Smooth muscle cell (in vitro differentiated cells): Measurements from ENCODE around the gene COG5. TPM values are rescaled to one million over a fixed set of nuclear protein-coding genes. Genes with fewer than 3 reads are reported as not detected.

Experiments
- DNase-seq: peaks from one replicate; lab custom pipeline; 2025; ENCODE audit not compliant: unreplicated experiment; lab: John Stamatoyannopoulos, UW
- H2AFZ ChIP-seq: fragments of 200-600 bp; sonication (generic); 2 replicates; pipeline ENCODE4 v1.6.0; 2016; ENCODE audit warnings: antibody characterized with exemption, low read depth, mild to moderate bottlenecking
- H3F3A ChIP-seq: fragments of 200-600 bp; sonication (generic); 2 replicates; pipeline ENCODE4 v1.6.0; 2017; ENCODE audit warnings: antibody characterized with exemption, low read depth
- H3K27ac ChIP-seq: fragments of 200-600 bp; sonication (generic); 2 replicates; pipeline ENCODE4 v1.5.1; 2016; ENCODE audit warnings: low read depth, mild to moderate bottlenecking
- H3K27me3 ChIP-seq: fragments of 200-600 bp; sonication (generic); 2 replicates; pipeline ENCODE4 v1.6.1; 2016; ENCODE audit warnings: low read depth, mild to moderate bottlenecking
- H3K36me3 ChIP-seq: fragments of 200-600 bp; sonication (generic); 2 replicates; pipeline ENCODE4 v1.5.1; 2016; ENCODE audit warnings: low read depth
- H3K4me1 ChIP-seq: fragments of 200-600 bp; sonication (generic); 2 replicates; pipeline ENCODE4 v1.5.1; 2016; ENCODE audit warnings: low read depth
- H3K4me2 ChIP-seq: fragments of 200-600 bp; sonication (generic); 2 replicates; pipeline ENCODE4 v1.6.0; 2016; ENCODE audit warnings: mild to moderate bottlenecking
- H3K4me3 ChIP-seq: fragments of 200-600 bp; sonication (generic); 2 replicates; pipeline ENCODE4 v1.5.1; 2016; ENCODE audit warnings: mild to moderate bottlenecking
- H3K79me2 ChIP-seq: fragments of 200-600 bp; sonication (generic); 2 replicates; pipeline ENCODE4 v1.6.0; 2016; ENCODE audit warnings: low read depth, mild to moderate bottlenecking
- H3K9ac ChIP-seq: fragments of 200-600 bp; sonication (generic); 2 replicates; pipeline ENCODE4 v1.6.0; 2016; ENCODE audit warnings: low read depth
- H3K9me3 ChIP-seq: fragments of 200-600 bp; sonication (generic); replicated peaks from 2 replicates; pipeline ENCODE4 v1.5.1; 2016; ENCODE audit warnings: low read depth
- H4K20me1 ChIP-seq: fragments of 200-600 bp; sonication (generic); 2 replicates; pipeline ENCODE4 v1.6.0; 2016; ENCODE audit warnings: low read depth
- CTCF ChIP-seq: fragments of 200-600 bp; sonication (generic); IDR thresholded peaks from 2 replicates; pipeline ENCODE4 v1.5.1; 2017; ENCODE audit warnings: borderline replicate concordance, mild to moderate bottlenecking, antibody characterized with exemption; ENCODE audit not compliant: insufficient read depth, poor library complexity, severe bottlenecking
- WGBS: methylation state at CpG from one replicate; pipeline ENCODE4 v1.1.7; 2016; ENCODE audit warnings: low lambda C conversion rate; 5-methylcytosine and 5-hydroxymethylcytosine counted together
- polyA plus RNA-seq: library from polyadenylated mRNA; unstranded; fragments of >200 nt; fragmentation: Nextera tagmentation; extraction: Ambion mirVana; gene quantifications from 2 replicates; pipeline ENCODE4 v1.2.1, GENCODE V29; 2016
- total RNA-seq: library from RNA; depleted of rRNA; stranded (reverse); fragments of >200 nt; gene quantifications from 2 replicates; pipeline ENCODE4 v1.2.3, GENCODE V29; 2014

Gene COG5
- total and polyA plus RNA-seq, 2 experiments from 2014 or later: 24.3 to 44.3 TPM

GRCh38 chr7:107313355-107313754 is 250.4 kb downstream of the COG5 start:
- Histone ChIP-seq H3K4me1 (no peaks in the 10 kb centered on the region), H3K9ac (no peak overlapping the region), H3K79me2 (no peaks in the 10 kb centered on the region), H3K4me3 (no peak overlapping the region), H3K27me3 (no peaks in the 10 kb centered on the region), H3K36me3 (peaks cover 3% of the 10 kb centered on the region), H3K4me2 (no peak overlapping the region), H2AFZ (no peak overlapping the region), H3K27ac (no peak overlapping the region), H3F3A (no peaks in the 10 kb centered on the region), H4K20me1 (no peaks in the 10 kb centered on the region), H3K9me3 (no peaks in the 10 kb centered on the region)
- DNase-seq: no peak
- no peak for TF ChIP-seq CTCF
- WGBS: 100% methylated on average over 1 of the region's 1 CpG

- H3K27ac ChIP-seq: no peak overlapping the region
- H3K9me3 ChIP-seq: no peaks in the 10 kb centered on the region
- H3K4me1 ChIP-seq: no peaks in the 10 kb centered on the region
- no peak overlapping the region for H3K4me2 ChIP-seq
- H3K79me2 ChIP-seq: no peaks in the 10 kb centered on the region
- DNase-seq: no peak
- no peaks in the 10 kb centered on the region for H4K20me1 ChIP-seq
- no peak for TF ChIP-seq CTCF
- peaks cover 3% of the 10 kb centered on the region for H3K36me3 ChIP-seq
- no peak overlapping the region for H3K4me3 ChIP-seq
- H3K27me3 ChIP-seq: no peaks in the 10 kb centered on the region
- no peak overlapping the region for H3K9ac ChIP-seq
- H3F3A ChIP-seq: no peaks in the 10 kb centered on the region
- 76% methylated on average over 4 of the region's 4 CpGs for WGBS
- H2AFZ ChIP-seq: no peak overlapping the region
Observed at GRCh38 chr7:107312418-107312817, 251.3 kb downstream of the COG5 start.

- Histone ChIP-seq H3K27me3 (no peaks in the 10 kb centered on the region), H4K20me1 (no peaks in the 10 kb centered on the region), H3K36me3 (no peaks in the 10 kb centered on the region), H3K27ac (no peak overlapping the region), H3K4me1 (no peaks in the 10 kb centered on the region), H3F3A (no peaks in the 10 kb centered on the region), H3K4me2 (no peak overlapping the region), H3K4me3 (no peak overlapping the region), H3K9me3 (no peaks in the 10 kb centered on the region), H2AFZ (no peak overlapping the region), H3K9ac (no peak overlapping the region), H3K79me2 (no peaks in the 10 kb centered on the region)
- WGBS: 97% methylated on average over 1 of the region's 1 CpG
- DNase-seq: no peak
- no peak for TF ChIP-seq CTCF
Observed at GRCh38 chr7:107309296-107309695, 254.4 kb downstream of the COG5 start.

- H3K9me3 ChIP-seq: no peaks in the 10 kb centered on the region
- no peaks in the 10 kb centered on the region for H3K27me3 ChIP-seq
- peaks cover 4% of the 10 kb centered on the region for H4K20me1 ChIP-seq
- no peaks in the 10 kb centered on the region for H3K79me2 ChIP-seq
- H3K36me3 ChIP-seq: no peaks in the 10 kb centered on the region
- no peak overlapping the region for H2AFZ ChIP-seq
- no peaks in the 10 kb centered on the region for H3K4me1 ChIP-seq
- no peak overlapping the region for H3K4me2 ChIP-seq
- TF ChIP-seq CTCF: no peak
- no peaks in the 10 kb centered on the region for H3F3A ChIP-seq
- DNase-seq: no peak
- 81% methylated on average over 3 of the region's 3 CpGs for WGBS
- H3K27ac ChIP-seq: no peak overlapping the region
- H3K9ac ChIP-seq: no peak overlapping the region
- H3K4me3 ChIP-seq: no peak overlapping the region
Observed at GRCh38 chr7:107304636-107305035, 259.1 kb downstream of the COG5 start.
